ENCODE results near the gene TRAPPC2L. TPM values are rescaled to one million over a fixed set of nuclear protein-coding genes. Genes with fewer than 3 reads are reported as not detected.

TRAPPC2L gene
- total and polyA plus RNA-seq, 10 of the 15 experiments (the other 5 are each of a cell fraction or from before 2014, with no cell fraction given), result 56.3 to 363 (median 118) TPM

DNA sequence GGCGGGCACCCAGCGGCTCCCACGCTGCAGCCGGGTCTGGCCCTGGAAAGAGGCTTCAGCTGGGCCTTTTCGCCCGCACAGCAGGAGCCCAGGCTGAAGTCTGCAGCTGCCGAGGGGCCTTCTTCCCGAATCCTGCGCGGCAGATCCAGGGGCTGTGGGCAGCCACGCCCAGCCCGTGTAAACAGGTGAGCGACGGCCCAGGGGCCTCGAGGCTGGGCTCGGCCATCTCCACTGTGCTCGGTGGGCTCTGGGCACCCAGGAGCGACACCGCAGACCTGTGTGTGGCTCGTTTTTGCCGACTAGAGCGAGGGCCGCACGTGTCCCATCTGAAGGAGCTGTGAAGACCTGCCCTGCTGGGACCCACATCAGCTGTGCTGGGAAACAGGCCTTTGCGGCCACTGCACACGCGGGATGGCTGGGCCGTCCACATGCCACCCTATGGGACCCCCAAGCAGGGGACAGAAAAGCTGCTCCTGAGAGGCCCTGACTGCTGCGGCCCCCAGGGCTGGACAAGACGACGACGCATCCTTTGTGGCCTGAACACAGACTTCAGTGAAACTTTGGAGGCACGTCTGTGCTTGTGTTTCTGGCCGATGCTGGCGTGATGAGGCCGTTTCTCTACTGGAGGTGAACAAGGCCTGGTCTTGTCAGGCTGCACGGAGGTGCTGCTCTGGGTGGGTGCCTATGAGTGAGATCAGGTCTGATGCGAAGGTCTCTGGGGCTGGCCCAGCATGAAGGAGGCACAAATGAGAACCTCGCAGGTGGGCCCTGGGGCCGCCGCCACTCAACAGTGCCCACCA lies 40.0 kb upstream of the TRAPPC2L start:
- DNase-seq (ENCODE audit: low read depth, low spot score) (no peak), FAIRE-seq (no peak), ATAC-seq (no peak)
- Histone ChIP-seq H3K4me1 (ENCODE audit: control insufficient read depth, insufficient read depth, low read length) (peaks cover 6% of the 10 kb centered on the region), H4K20me1 (ENCODE audit: control insufficient read depth, insufficient read depth) (no peaks in the 10 kb centered on the region), H3K4me3 (no peak overlapping the region), H3K27ac (ENCODE audit: control insufficient read depth, insufficient read depth) (no peak overlapping the region), H3K9ac (ENCODE audit: control insufficient read depth, insufficient read depth, low read length) (no peak overlapping the region), H3K4me2 (ENCODE audit: control insufficient read depth, insufficient read depth) (no peak overlapping the region), H2AFZ (ENCODE audit: control insufficient read depth, low read depth, low read length) (no peak overlapping the region), H3K36me3 (ENCODE audit: control insufficient read depth in 2 of 2, insufficient read depth in 2 of 2, low read length in 1 of 2) (no peaks in the 10 kb centered on the region), H3K79me2 (ENCODE audit: control insufficient read depth, insufficient read depth, low read length) (no peaks in the 10 kb centered on the region), H3K27me3 (replicated peaks in 1 of 2; ENCODE audit: control insufficient read depth in 2 of 2, insufficient read depth in 2 of 2, low read length in 1 of 2) (no peaks in the 10 kb centered on the region), H3K9me3 (replicated peaks; ENCODE audit: control insufficient read depth, insufficient read depth, low read length) (no peaks in the 10 kb centered on the region)
- intact Hi-C loops (cut with micrococcal nuclease; ENCODE audit: unreplicated experiment), result loop anchor here (1.0 kb wide), 2 partner anchors 350 to 399 kb away; no protein-coding TSS in a partner anchor
- ChIA-PET RAD21 (ENCODE audit: unreplicated experiment) (no interaction called here), CTCF (interaction anchor here (1.2 to 2.1 kb wide), 4 partner anchors 40 to 399 kb away, joined by 3 to 6 read pairs (median 5); partner anchors contain the start of genes GALNS and TRAPPC2L), SMC1A (ENCODE audit: uncharacterized antibody, unreplicated experiment) (no interaction called here), POLR2A (no interaction called here)
- in situ Hi-C loops (cut with MboI), result no loop called here
- BruUV-seq (replicated peaks), result no TSS peak
- 80% methylated on average over 40 of the region's 41 CpGs for WGBS (ENCODE audit: insufficient coverage, insufficient replicate concordance, low lambda C conversion rate, missing lambda C conversion rate)
- TF ChIP-seq, protein P1, sequence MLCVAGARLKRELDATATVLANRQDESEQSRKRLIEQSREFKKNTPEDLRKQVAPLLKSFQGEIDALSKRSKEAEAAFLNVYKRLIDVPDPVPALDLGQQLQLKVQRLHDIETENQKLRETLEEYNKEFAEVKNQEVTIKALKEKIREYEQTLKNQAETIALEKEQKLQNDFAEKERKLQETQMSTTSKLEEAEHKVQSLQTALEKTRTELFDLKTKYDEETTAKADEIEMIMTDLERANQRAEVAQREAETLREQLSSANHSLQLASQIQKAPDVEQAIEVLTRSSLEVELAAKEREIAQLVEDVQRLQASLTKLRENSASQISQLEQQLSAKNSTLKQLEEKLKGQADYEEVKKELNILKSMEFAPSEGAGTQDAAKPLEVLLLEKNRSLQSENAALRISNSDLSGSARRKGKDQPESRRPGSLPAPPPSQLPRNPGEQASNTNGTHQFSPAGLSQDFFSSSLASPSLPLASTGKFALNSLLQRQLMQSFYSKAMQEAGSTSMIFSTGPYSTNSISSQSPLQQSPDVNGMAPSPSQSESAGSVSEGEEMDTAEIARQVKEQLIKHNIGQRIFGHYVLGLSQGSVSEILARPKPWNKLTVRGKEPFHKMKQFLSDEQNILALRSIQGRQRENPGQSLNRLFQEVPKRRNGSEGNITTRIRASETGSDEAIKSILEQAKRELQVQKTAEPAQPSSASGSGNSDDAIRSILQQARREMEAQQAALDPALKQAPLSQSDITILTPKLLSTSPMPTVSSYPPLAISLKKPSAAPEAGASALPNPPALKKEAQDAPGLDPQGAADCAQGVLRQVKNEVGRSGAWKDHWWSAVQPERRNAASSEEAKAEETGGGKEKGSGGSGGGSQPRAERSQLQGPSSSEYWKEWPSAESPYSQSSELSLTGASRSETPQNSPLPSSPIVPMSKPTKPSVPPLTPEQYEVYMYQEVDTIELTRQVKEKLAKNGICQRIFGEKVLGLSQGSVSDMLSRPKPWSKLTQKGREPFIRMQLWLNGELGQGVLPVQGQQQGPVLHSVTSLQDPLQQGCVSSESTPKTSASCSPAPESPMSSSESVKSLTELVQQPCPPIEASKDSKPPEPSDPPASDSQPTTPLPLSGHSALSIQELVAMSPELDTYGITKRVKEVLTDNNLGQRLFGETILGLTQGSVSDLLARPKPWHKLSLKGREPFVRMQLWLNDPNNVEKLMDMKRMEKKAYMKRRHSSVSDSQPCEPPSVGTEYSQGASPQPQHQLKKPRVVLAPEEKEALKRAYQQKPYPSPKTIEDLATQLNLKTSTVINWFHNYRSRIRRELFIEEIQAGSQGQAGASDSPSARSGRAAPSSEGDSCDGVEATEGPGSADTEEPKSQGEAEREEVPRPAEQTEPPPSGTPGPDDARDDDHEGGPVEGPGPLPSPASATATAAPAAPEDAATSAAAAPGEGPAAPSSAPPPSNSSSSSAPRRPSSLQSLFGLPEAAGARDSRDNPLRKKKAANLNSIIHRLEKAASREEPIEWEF (IDR thresholded peaks at IDR 0.05; ENCODE audit: insufficient replicate concordance, low read depth, low read length), result no peak
- TF ChIP-seq EZH2 (IDR thresholded peaks at IDR 0.05; ENCODE audit: borderline replicate concordance, control insufficient read depth, low read depth, low read length), result no peak
- TF ChIP-seq TARDBP (IDR thresholded peaks at IDR 0.05; ENCODE audit: borderline replicate concordance), result no peak
- TF ChIP-seq, protein P2, sequence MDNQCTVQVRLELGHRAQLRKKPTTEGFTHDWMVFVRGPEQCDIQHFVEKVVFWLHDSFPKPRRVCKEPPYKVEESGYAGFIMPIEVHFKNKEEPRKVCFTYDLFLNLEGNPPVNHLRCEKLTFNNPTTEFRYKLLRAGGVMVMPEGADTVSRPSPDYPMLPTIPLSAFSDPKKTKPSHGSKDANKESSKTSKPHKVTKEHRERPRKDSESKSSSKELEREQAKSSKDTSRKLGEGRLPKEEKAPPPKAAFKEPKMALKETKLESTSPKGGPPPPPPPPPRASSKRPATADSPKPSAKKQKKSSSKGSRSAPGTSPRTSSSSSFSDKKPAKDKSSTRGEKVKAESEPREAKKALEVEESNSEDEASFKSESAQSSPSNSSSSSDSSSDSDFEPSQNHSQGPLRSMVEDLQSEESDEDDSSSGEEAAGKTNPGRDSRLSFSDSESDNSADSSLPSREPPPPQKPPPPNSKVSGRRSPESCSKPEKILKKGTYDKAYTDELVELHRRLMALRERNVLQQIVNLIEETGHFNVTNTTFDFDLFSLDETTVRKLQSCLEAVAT (IDR thresholded peaks at IDR 0.05), result no peak
- no peak for TF ChIP-seq POLR2AphosphoS5 (IDR thresholded peaks at IDR 0.05; ENCODE audit: low read length)
- no peak for TF ChIP-seq RB1 (IDR thresholded peaks at IDR 0.05; ENCODE audit: borderline replicate concordance)
- TF ChIP-seq, protein P3, sequence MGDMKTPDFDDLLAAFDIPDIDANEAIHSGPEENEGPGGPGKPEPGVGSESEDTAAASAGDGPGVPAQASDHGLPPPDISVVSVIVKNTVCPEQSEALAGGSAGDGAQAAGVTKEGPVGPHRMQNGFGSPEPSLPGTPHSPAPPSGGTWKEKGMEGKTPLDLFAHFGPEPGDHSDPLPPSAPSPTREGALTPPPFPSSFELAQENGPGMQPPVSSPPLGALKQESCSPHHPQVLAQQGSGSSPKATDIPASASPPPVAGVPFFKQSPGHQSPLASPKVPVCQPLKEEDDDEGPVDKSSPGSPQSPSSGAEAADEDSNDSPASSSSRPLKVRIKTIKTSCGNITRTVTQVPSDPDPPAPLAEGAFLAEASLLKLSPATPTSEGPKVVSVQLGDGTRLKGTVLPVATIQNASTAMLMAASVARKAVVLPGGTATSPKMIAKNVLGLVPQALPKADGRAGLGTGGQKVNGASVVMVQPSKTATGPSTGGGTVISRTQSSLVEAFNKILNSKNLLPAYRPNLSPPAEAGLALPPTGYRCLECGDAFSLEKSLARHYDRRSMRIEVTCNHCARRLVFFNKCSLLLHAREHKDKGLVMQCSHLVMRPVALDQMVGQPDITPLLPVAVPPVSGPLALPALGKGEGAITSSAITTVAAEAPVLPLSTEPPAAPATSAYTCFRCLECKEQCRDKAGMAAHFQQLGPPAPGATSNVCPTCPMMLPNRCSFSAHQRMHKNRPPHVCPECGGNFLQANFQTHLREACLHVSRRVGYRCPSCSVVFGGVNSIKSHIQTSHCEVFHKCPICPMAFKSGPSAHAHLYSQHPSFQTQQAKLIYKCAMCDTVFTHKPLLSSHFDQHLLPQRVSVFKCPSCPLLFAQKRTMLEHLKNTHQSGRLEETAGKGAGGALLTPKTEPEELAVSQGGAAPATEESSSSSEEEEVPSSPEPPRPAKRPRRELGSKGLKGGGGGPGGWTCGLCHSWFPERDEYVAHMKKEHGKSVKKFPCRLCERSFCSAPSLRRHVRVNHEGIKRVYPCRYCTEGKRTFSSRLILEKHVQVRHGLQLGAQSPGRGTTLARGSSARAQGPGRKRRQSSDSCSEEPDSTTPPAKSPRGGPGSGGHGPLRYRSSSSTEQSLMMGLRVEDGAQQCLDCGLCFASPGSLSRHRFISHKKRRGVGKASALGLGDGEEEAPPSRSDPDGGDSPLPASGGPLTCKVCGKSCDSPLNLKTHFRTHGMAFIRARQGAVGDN (IDR thresholded peaks at IDR 0.05), result no peak

Data from GM12878 (cell line).